ENCODE data around the gene DOCK3. TPM values are rescaled to one million over a fixed set of nuclear protein-coding genes. Genes with fewer than 3 reads are reported as not detected.
"Not testable (repeated sequence)": the region's sequence is repeated elsewhere in the genome, so short reads cannot be mapped to it uniquely, and the experiment has no call there.

DOCK3 gene
- total RNA-seq, 1 donor from 2014 or later = 10.0 TPM

- Mint-ChIP-seq H3K4me1 (ENCODE audit: low read depth) (no peaks in the 10 kb centered on the region), H3K27ac (no peak overlapping the region), H3K27me3 (no peaks in the 10 kb centered on the region), H3K4me3 (ENCODE audit: low read depth) (no peak overlapping the region), H3K36me3 (ENCODE audit: insufficient read depth) (peaks cover 2% of the 10 kb centered on the region), H3K9me3 (ENCODE audit: low read depth) (peaks cover 16% of the 10 kb centered on the region)
- DNase-seq (ENCODE audit: low spot score, unreplicated experiment) = no peak
- TF ChIP-seq, protein P1, sequence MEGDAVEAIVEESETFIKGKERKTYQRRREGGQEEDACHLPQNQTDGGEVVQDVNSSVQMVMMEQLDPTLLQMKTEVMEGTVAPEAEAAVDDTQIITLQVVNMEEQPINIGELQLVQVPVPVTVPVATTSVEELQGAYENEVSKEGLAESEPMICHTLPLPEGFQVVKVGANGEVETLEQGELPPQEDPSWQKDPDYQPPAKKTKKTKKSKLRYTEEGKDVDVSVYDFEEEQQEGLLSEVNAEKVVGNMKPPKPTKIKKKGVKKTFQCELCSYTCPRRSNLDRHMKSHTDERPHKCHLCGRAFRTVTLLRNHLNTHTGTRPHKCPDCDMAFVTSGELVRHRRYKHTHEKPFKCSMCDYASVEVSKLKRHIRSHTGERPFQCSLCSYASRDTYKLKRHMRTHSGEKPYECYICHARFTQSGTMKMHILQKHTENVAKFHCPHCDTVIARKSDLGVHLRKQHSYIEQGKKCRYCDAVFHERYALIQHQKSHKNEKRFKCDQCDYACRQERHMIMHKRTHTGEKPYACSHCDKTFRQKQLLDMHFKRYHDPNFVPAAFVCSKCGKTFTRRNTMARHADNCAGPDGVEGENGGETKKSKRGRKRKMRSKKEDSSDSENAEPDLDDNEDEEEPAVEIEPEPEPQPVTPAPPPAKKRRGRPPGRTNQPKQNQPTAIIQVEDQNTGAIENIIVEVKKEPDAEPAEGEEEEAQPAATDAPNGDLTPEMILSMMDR (IDR thresholded peaks at IDR 0.05; ENCODE audit: unreplicated experiment) = no peak
Measured at GRCh38 chr3:50972029-50972428, 297.3 kb downstream of the DOCK3 start.

DNA sequence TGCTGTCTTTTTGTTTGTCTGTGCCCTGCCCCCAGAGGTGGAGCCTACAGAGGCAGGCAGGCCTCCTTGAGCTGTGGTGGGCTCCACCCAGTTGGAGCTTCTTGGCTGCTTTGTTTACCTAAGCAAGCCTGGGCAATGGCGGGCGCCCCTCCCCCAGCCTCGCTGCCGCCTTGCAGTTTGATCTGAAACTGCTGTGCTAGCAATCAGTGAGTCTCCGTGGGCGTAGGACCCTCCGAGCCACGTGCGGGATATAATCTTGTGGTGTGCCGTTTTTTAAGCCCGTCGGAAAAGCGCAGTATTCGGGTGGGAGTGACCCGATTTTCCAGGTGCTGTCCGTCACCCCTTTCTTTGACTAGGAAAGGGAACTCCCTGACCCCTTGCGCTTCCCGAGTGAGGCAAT lies 303.9 kb downstream of the DOCK3 start:
- H3K4me1 Mint-ChIP-seq (ENCODE audit: low read depth); DNase-seq (ENCODE audit: low spot score, unreplicated experiment); H3K27me3 Mint-ChIP-seq; H3K36me3 Mint-ChIP-seq (ENCODE audit: insufficient read depth); H3K27ac Mint-ChIP-seq: not testable (repeated sequence)
- peak overlapping the region; percentile 69 for H3K4me3 Mint-ChIP-seq (ENCODE audit: low read depth)
- H3K9me3 Mint-ChIP-seq (ENCODE audit: low read depth) = peaks cover 12% of the 10 kb centered on the region

GRCh38 chr3:50978991-50979667 lies 304.4 kb downstream of the DOCK3 start:
- DNase-seq (ENCODE audit: low spot score, unreplicated experiment) = no peak
- H3K4me3 Mint-ChIP-seq (ENCODE audit: low read depth) = peak overlapping the region; percentile 69
- no peak overlapping the region for H3K27ac Mint-ChIP-seq
- peaks cover 12% of the 10 kb centered on the region for H3K9me3 Mint-ChIP-seq (ENCODE audit: low read depth)
- H3K36me3 Mint-ChIP-seq (ENCODE audit: insufficient read depth) = peaks cover 3% of the 10 kb centered on the region
- TF ChIP-seq, protein P1 (IDR thresholded peaks at IDR 0.05; ENCODE audit: unreplicated experiment) = no peak
- no peaks in the 10 kb centered on the region for H3K27me3 Mint-ChIP-seq
- H3K4me1 Mint-ChIP-seq (ENCODE audit: low read depth) = peaks cover 3% of the 10 kb centered on the region

DNA sequence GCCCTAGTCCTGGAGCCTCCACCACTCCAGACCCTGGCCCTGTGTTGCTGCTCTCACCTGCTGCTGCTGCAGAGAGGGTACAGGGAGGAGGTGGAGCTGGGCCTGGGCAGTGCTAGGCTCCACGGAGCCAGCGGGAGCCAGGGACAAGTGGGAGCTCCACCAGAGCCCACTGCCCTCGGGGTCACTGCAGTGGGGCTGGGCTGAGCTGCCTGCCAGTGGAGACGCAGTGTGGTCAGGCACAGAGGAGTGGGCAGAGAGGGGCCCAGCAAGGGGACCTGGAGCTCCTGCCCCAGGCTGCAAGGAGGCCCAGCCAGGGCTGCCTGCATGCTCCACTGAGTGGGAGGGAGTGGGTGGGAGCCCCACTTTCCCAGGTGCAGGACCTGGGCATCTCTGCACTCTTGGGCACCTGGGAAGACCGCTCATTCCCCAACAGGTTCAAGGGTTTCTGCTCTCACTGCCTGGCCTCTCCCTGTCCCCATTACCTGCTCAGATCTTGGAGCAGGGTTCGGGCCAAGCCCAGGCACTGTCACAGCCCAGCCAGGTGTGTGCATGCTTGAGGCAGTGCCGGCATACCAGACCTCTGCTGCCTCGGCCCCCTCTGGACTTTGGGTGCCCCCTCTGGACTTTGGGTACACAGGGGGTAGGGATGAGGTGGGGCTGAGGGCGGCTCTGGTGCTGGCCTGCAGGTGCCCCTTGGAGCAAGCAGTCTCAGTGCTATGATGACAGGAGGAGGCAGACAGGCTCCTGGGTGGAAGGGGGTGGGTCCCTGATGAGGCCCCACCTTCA lies 308.0 kb downstream of the DOCK3 start:
- Mint-ChIP-seq H3K27ac (no peak overlapping the region), H3K36me3 (ENCODE audit: insufficient read depth) (peaks cover 3% of the 10 kb centered on the region), H3K4me3 (ENCODE audit: low read depth) (no peak overlapping the region), H3K4me1 (ENCODE audit: low read depth) (peaks cover 3% of the 10 kb centered on the region), H3K9me3 (ENCODE audit: low read depth) (peaks cover 12% of the 10 kb centered on the region), H3K27me3 (no peaks in the 10 kb centered on the region)
- TF ChIP-seq, protein P1 (IDR thresholded peaks at IDR 0.05; ENCODE audit: unreplicated experiment) = no peak
- no peak for DNase-seq (ENCODE audit: low spot score, unreplicated experiment)

DNA sequence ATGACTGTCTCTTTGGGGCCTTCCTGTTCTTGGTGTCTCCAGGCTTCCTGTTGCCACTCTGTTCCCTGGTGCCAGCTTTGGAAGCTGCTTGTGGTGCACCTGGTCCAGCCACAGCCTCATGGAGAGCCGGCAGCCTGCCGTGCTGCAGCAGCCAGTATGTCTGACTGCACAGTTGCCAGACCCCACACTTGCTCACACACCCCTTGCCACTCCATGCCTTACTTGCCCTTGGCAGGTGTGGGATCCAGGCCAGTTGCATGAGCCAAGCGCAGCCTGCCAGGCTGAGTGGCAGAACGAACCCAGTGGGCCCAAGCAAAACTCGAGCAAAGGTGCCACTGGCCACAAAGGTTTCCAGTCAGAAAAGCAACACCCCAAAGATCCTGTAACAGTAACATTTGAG lies 309.2 kb downstream of the DOCK3 start:
- H3K36me3 Mint-ChIP-seq (ENCODE audit: insufficient read depth) = peaks cover 3% of the 10 kb centered on the region
- H3K4me3 Mint-ChIP-seq (ENCODE audit: low read depth) = no peak overlapping the region
- peaks cover 2% of the 10 kb centered on the region for H3K4me1 Mint-ChIP-seq (ENCODE audit: low read depth)
- TF ChIP-seq, protein P1 (IDR thresholded peaks at IDR 0.05; ENCODE audit: unreplicated experiment) = no peak
- DNase-seq (ENCODE audit: low spot score, unreplicated experiment) = no peak
- peaks cover 11% of the 10 kb centered on the region for H3K9me3 Mint-ChIP-seq (ENCODE audit: low read depth)
- no peak overlapping the region for H3K27ac Mint-ChIP-seq
- no peaks in the 10 kb centered on the region for H3K27me3 Mint-ChIP-seq
